ENCODE results near the gene TIAL1. TPM values are rescaled to one million over a fixed set of nuclear protein-coding genes. Genes with fewer than 3 reads are reported as not detected.
"Not testable (repeated sequence)": the region's sequence is repeated elsewhere in the genome, so short reads cannot be mapped to it uniquely, and the experiment has no call there.

Gene TIAL1
- total RNA-seq, 1 donor: 60.1 TPM

DNA sequence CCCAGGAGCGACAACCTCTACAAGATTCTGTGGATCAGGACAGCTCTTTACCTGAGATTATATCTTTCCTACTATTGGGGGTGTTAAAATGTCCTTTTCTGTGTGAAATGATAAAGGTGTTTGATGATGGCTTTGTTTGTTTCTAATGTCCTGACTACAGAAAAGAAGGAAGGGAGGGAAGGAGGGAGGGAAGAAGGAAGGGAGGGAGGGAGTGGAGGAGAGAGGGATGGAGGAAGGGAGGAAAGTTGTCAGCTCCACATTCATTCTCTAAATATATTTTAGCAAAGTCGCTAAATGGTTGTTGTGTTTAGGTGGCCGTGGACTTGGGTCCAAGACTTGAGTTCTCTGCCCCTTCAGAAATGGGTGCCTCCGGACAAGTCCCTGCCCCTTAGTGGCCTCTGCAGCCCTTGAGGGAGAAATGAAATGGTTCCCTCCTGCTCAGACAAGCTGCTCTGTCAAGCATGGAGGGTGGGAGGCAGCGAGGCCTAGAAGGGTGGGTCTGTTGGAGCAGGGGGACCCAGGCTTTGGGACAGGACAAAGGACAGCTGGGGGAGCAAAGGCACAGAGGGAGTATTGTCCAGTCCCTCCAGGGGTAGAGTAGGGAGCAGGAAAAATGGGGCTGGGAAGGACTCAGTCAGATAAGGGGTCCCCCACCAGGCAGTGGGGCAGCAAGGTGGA is 58.7 kb downstream of the TIAL1 start:
- no peak overlapping the region for H3K4me3 ChIP-seq (ENCODE audit: low read depth, low read length)
- TF ChIP-seq, protein P1, sequence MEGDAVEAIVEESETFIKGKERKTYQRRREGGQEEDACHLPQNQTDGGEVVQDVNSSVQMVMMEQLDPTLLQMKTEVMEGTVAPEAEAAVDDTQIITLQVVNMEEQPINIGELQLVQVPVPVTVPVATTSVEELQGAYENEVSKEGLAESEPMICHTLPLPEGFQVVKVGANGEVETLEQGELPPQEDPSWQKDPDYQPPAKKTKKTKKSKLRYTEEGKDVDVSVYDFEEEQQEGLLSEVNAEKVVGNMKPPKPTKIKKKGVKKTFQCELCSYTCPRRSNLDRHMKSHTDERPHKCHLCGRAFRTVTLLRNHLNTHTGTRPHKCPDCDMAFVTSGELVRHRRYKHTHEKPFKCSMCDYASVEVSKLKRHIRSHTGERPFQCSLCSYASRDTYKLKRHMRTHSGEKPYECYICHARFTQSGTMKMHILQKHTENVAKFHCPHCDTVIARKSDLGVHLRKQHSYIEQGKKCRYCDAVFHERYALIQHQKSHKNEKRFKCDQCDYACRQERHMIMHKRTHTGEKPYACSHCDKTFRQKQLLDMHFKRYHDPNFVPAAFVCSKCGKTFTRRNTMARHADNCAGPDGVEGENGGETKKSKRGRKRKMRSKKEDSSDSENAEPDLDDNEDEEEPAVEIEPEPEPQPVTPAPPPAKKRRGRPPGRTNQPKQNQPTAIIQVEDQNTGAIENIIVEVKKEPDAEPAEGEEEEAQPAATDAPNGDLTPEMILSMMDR (IDR thresholded peaks at IDR 0.05; ENCODE audit: insufficient read depth, low read length): no peak
- no peak for DNase-seq (ENCODE audit: low read depth)

DNA sequence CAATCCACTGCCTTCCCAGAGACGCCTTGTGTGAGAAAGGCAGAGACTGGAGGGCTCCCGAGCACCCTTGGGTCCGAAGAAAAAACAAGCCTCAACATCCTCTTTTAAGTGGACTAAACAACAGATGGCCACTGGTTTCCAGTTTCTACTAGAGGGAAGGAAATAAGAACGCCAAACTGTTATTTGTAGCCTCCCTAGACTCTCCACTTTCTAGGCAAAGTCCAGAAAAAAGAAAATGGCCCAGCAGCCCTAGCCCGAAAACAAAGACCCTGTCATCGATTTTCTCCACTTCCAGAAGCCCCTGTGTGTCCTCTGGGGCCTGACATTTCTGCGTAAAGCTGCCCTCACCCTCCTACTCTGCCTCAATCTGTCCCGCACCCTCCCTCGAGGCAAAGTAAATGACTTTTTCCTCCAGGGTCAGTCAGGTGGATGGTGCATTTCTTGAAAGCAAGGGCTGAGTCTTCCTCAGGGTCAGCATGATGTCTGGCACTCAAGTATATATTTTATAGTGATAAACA is 60.2 kb downstream of the TIAL1 start:
- no peak overlapping the region for H3K4me3 ChIP-seq (ENCODE audit: low read depth, low read length)
- TF ChIP-seq, protein P1 (IDR thresholded peaks at IDR 0.05; ENCODE audit: insufficient read depth, low read length): no peak
- DNase-seq (ENCODE audit: low read depth): no peak

DNA sequence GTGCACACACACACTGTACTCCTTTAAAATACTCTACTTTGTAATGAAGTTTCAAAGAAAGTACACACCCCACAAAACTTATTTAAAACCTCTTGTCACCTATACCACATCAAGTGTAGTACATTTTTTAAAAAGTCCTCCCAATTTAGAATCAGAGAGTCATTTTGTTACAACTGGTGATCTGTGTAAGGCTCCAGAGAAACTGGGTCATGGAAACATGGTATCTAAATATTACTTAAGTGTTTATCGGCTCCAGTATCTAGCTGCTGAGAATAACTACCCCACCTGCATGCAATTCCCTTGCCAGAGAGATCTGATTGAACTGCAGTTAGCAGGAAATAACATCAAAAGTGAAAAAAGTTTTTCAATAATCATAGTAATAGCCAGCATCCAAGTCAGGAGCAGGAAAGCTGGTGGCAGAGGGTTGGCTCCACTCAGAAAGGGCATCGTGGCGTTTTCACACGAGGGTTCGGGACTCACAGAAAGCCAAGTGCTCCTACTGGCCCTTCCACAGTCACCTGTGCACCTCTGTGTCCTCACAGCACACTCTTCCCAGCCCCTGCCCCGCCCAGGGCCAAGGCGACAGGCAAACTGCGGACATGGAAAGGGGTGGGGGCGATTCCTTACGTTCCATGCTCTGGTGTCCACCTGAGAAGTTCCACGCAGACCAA is 60.8 kb downstream of the TIAL1 start:
- TF ChIP-seq, protein P1 (IDR thresholded peaks at IDR 0.05; ENCODE audit: insufficient read depth, low read length): no peak
- DNase-seq (ENCODE audit: low read depth): no peak
- no peak overlapping the region for H3K4me3 ChIP-seq (ENCODE audit: low read depth, low read length)

DNA sequence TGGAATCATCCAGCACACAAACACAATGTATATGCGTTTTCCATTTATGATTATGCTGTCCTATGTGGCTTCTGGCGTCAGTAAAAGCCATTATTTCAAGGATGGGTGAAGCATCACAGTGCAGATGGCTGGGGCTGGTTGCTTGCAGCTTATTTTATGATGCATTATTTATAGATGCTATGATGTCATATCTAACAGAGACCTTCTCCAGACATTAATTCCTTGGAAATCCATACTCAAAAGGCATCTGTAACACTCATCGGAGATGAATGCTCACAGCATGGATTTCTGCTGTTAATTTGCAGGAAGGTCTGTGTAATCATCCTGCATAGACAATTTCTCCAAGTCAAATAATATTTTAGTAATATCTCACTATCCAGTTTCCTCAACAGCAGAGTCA is 61.5 kb downstream of the TIAL1 start:
- DNase-seq (ENCODE audit: low read depth): peak; percentile 23
- H3K4me3 ChIP-seq (ENCODE audit: low read depth, low read length): no peak overlapping the region
- TF ChIP-seq, protein P1 (IDR thresholded peaks at IDR 0.05; ENCODE audit: insufficient read depth, low read length): no peak

DNA sequence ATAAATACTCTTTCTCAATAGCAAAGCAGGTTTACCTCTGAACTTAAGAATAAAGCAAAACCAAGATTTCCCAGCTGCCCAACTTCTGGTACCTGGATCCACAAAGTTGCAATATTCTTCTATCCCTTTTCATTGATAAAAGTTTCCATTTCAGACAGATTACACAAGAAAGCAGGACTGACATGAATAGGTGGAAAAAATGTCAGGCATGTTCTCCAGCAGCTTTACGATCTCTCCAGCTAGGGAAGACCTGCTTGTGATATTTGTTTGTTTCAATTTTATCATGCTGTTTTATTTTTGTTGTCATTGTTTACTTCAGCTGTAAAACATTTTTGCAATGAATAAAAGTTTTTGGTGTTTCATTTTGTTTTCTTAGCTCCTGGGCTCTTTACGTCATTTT is 63.3 kb downstream of the TIAL1 start:
- DNase-seq (ENCODE audit: low read depth): no peak
- H3K4me3 ChIP-seq (ENCODE audit: low read depth, low read length): no peak overlapping the region
- TF ChIP-seq, protein P1 (IDR thresholded peaks at IDR 0.05; ENCODE audit: insufficient read depth, low read length): no peak

DNA sequence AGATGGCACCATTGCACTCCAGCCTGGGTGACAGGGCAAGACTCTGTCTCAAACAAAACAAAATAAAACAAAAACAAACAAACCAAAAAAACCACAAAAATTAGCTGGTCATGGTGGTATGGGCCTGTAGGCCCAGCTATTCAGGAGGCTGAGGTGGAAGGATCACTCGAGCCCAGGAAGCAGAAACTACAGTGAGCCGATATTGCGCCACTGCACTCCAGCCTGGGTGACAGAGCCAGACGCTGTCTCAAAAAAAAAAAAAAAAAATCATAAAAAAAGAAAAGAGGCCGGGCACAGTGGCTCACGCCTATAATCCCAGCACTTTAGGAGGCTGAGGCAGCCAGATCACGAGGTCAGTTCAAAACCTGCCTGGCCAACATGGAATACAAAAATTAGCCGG is 64.0 kb downstream of the TIAL1 start:
- not testable (repeated sequence) for DNase-seq (ENCODE audit: low read depth); H3K4me3 ChIP-seq (ENCODE audit: low read depth, low read length)

DNA sequence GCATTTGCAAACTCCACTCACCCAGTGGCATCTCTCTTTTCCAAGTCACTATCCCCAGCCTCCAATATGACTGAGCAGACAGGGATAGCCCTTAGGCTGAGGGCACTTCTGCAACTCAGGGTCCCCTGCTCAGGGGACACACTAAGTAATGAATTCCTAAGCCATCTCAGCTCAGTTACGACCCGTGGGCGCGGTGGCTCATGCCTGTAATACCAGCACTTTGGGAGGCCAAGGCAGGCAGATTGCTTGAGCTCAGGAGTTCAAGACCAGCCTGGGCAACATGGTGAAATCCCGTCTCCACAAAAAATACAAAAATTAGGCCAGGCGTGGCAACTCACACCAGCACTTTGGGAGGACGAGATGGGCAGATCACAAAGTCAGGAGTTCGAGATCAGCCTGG is 64.5 kb downstream of the TIAL1 start:
- DNase-seq (ENCODE audit: low read depth); H3K4me3 ChIP-seq (ENCODE audit: low read depth, low read length): not testable (repeated sequence)

DNA sequence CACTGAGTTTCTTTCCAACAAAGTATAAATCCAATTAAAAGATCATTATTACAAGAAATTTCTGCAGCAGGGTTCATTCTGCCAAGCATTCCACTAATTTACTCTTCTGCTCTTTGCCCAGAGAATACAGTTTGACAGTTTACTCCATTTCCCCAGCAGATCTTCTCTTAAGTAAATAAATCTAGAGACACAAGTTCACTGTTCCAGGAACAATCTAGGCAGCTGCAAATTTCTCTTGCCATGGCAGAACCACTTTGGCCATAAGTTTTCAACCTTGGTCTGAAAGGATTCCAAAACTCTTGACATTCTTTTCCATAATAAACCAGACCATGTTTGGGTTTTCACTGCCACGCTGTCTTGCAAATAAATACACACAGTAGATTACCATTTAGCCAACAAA is 65.7 kb downstream of the TIAL1 start:
- peak; percentile 61 for DNase-seq (ENCODE audit: low read depth)
- H3K4me3 ChIP-seq (ENCODE audit: low read depth, low read length): no peak overlapping the region
- TF ChIP-seq, protein P1 (IDR thresholded peaks at IDR 0.05; ENCODE audit: insufficient read depth, low read length): no peak

DNA sequence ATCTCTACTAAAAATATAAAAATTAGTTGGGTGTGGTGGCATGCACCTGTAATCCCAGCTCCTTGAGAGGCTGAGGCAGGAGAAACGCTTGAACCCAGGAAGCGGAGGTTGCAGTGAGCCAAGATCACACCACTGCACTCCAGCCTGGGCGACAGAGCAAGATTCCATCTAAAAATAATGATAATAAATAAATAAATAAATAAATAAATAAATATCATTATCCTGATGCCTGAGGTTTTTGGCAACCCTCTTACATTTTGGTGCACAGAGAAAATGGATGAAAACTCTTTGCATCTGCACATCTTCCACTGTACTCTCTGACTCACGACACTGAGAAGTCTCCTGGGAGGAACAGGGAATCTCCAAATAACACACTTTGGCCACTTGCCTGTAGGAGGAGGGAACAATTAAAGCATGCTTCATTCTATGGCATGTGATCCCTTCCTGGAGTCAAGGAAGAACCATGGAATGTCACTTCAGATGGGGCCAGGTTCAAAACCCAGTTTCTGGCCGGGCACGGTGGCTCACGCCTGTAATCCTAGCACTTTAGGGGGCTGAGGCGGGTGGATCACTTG is 68.0 kb downstream of the TIAL1 start:
- H3K4me3 ChIP-seq (ENCODE audit: low read depth, low read length): not testable (repeated sequence)
- DNase-seq (ENCODE audit: low read depth): peak; percentile 93
